Lower lobe of right lung (tissue), 2 donors: Measurements from ENCODE around the gene ZBED2. TPM values are rescaled to one million over a fixed set of nuclear protein-coding genes. Genes with fewer than 3 reads are reported as not detected.

Experiments used
- ATAC-seq, 2 donors: fragments of 200-7000 bp; cut with Tn5 transposase; one replicate each; pipeline ENCODE4 v1.9.1; 2020 to 2022; ENCODE audit warnings: mild to moderate bottlenecking in 2 of 2, moderate library complexity in 2 of 2
- DNase-seq: peaks from one replicate; pipeline ENCODE4 v3.0.0-alpha.2; 2020
- H3K27ac ChIP-seq: fragments of 200-600 bp; one replicate; pipeline ENCODE4 v1.8.0; 2022
- H3K27me3 ChIP-seq: fragments of 200-600 bp; one replicate; pipeline ENCODE4 v1.8.0; 2022; ENCODE audit warnings: low read depth
- H3K36me3 ChIP-seq: fragments of 200-600 bp; one replicate; pipeline ENCODE4 v1.8.0; 2022; ENCODE audit warnings: mild to moderate bottlenecking
- H3K4me1 ChIP-seq: fragments of 200-600 bp; one replicate; pipeline ENCODE4 v1.8.0; 2022
- H3K4me3 ChIP-seq: fragments of 200-600 bp; one replicate; pipeline ENCODE4 v1.8.0; 2022; ENCODE audit warnings: mild to moderate bottlenecking
- H3K9me3 ChIP-seq: fragments of 200-600 bp; one replicate; pipeline ENCODE4 v1.8.0; 2022
- intact Hi-C: fragments of 100-400 bp; cut with DNase I; formaldehyde crosslinking; loops from one replicate; pipeline ENCODE4 v1.11.0; 2022
- total RNA-seq: library from RNA; stranded (reverse); fragmentation: NEBNext Ultra II Directional; extraction: Animal tissue kit (Norgen Biotek cat#: 25700); gene quantifications from one replicate; pipeline ENCODE4 v1.2.1, GENCODE V29; 2021
- TF ChIP-seq, protein P1 (sequence below): fragments of 200-600 bp; IDR thresholded peaks from one replicate; pipeline ENCODE4 v1.8.0; 2022; ENCODE audit warnings: antibody characterized with exemption, mild to moderate bottlenecking
- donor health status: DM: no; HTN: yes; CAD: no; lungs with severe emphysema.

ZBED2 gene
- total RNA-seq, 1 donor from 2014 or later, result 8.2 TPM

DNA sequence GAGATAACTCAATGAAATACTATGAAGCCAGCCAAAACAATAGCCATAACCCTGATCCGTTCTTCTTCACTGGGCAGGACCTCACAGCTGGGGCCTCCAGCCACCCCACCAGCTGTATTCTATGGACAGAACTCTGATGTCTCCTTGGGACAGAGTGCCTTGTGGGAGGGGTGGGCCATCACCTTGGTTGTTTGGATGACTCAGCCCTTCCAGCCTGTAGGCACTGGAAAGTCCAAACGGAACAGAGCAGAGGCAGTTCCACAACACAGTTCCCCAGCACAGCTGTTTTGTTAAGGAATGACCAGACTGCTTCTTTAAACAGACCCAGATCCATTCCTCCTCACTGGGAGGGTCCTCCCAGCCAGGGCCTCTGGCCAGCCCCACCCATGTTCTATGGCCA is 31.9 kb upstream of the ZBED2 start:
- Histone ChIP-seq H3K4me1 (no peaks in the 10 kb centered on the region), H3K9me3 (peaks cover 11% of the 10 kb centered on the region), H3K27me3 (no peaks in the 10 kb centered on the region), H3K27ac (no peak overlapping the region), H3K36me3 (no peaks in the 10 kb centered on the region), H3K4me3 (no peak overlapping the region)
- TF ChIP-seq, protein P1, sequence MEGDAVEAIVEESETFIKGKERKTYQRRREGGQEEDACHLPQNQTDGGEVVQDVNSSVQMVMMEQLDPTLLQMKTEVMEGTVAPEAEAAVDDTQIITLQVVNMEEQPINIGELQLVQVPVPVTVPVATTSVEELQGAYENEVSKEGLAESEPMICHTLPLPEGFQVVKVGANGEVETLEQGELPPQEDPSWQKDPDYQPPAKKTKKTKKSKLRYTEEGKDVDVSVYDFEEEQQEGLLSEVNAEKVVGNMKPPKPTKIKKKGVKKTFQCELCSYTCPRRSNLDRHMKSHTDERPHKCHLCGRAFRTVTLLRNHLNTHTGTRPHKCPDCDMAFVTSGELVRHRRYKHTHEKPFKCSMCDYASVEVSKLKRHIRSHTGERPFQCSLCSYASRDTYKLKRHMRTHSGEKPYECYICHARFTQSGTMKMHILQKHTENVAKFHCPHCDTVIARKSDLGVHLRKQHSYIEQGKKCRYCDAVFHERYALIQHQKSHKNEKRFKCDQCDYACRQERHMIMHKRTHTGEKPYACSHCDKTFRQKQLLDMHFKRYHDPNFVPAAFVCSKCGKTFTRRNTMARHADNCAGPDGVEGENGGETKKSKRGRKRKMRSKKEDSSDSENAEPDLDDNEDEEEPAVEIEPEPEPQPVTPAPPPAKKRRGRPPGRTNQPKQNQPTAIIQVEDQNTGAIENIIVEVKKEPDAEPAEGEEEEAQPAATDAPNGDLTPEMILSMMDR, result no peak
- no peak for ATAC-seq
- no peak for DNase-seq
- intact Hi-C loops, result no loop called here

DNA sequence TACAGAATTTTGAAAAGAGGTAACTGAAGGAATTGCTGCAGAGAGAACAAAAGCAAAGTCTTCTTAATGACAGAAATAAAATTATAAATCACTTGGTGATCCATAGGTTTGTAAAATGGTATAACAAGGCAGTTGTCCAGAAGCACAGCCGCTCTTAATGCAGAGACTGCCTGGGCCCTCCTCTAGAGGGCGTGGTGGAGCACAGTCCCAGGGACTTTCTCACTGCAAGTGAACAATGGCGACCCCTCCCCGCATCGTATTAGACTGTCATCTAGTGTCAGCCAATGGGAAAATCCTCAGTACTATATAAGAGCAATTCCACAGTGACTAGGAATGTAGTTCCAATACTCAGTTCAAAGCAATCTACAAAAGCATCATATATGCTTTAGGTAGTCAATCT is 26.4 kb upstream of the ZBED2 start:
- DNase-seq (no peak), ATAC-seq (peak in 1 of 2 donors; percentile 24)
- Histone ChIP-seq H3K4me3 (no peak overlapping the region), H3K36me3 (no peaks in the 10 kb centered on the region), H3K9me3 (no peaks in the 10 kb centered on the region), H3K27me3 (no peaks in the 10 kb centered on the region), H3K4me1 (no peaks in the 10 kb centered on the region), H3K27ac (no peak overlapping the region)
- TF ChIP-seq, protein P1, result no peak
- intact Hi-C loops, result no loop called here

DNA sequence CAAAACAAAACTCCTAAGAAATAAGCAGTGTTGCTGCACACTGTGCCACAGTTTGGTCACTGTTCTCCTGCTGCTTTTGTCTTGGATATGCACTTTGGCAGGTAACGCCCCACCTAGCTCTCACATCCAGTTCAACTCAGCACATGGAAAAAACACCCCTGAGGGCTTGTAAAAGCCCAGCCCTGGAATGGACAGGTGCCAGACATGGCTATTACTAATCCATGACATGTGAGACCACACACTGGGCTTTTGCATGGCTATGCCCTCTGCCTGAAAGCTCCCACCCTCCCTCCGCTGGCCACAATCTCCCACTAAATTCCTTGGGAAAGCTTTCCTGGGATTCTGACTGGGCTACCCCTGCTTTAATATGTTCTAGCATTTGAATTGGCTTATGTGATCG is 24.7 kb upstream of the ZBED2 start:
- H3K4me1 ChIP-seq, result no peaks in the 10 kb centered on the region
- no peak for DNase-seq
- TF ChIP-seq, protein P1, result no peak
- no peak overlapping the region for H3K27ac ChIP-seq
- no peak for ATAC-seq
- intact Hi-C loops, result no loop called here
- no peaks in the 10 kb centered on the region for H3K36me3 ChIP-seq
- no peaks in the 10 kb centered on the region for H3K27me3 ChIP-seq
- no peak overlapping the region for H3K4me3 ChIP-seq
- H3K9me3 ChIP-seq, result no peaks in the 10 kb centered on the region

DNA sequence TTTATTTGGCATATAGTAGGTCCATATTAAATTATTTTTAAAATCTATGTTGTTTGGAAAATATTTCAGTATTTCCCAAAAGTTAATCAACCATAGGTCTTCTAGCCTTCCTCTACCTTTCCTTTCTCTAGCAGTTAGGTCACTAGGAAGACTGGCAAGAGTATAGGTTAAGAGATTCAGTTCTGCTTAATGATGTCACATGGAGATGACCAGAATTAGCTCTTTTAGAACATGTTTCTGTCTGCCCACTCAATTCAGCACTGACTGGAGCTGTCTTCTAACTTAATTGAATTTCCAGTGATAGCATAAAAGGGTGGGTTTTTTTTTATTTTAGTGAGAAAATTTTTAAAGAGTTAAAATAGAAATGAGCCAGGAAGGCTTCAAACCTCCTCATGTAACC is 23.8 kb upstream of the ZBED2 start:
- no peak overlapping the region for H3K27ac ChIP-seq
- H3K36me3 ChIP-seq, result no peaks in the 10 kb centered on the region
- DNase-seq (no peak), ATAC-seq (no peak)
- TF ChIP-seq, protein P1, result no peak
- H3K27me3 ChIP-seq, result no peaks in the 10 kb centered on the region
- H3K9me3 ChIP-seq, result no peaks in the 10 kb centered on the region
- H3K4me3 ChIP-seq, result no peak overlapping the region
- no peaks in the 10 kb centered on the region for H3K4me1 ChIP-seq
- intact Hi-C loops, result no loop called here

DNA sequence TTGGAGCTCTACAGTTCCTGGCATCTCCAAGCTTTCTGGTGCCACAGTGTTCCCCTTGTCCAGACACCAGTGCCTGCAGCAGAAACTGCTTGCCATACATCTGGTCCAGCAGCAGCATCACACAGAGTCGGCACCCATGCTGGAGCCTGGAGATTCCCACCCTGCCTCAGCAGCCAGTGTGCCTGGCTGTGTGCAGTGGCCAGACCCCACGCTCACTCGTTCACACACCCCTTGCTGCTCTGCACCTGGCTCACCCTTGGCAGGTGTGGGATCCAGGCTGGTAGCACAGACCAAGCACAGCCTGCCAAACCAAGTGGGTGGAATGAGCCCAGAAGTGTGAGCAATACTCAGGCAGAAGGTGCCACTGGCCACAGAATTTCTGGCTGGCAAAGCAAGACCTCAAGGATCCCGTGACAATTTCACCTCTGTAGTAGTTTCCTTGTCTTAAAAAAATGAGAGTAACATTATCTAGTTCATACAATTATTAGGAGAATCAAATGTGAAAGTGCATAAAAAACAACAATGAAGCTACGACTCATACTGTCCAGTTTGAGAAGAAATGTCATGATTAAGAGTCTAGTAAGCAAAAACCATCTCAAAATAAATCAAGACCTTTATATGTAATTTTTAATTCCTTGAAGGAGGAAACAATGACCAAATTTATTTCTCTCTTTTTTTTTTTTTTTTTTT is 22.9 kb upstream of the ZBED2 start:
- H3K9me3 ChIP-seq, result no peaks in the 10 kb centered on the region
- H3K36me3 ChIP-seq, result no peaks in the 10 kb centered on the region
- TF ChIP-seq, protein P1, result no peak
- H3K27ac ChIP-seq, result no peak overlapping the region
- no peak for DNase-seq
- H3K4me3 ChIP-seq, result no peak overlapping the region
- intact Hi-C loops, result no loop called here
- no peak for ATAC-seq
- H3K4me1 ChIP-seq, result no peaks in the 10 kb centered on the region
- H3K27me3 ChIP-seq, result no peaks in the 10 kb centered on the region
